HepG2 (cell line): ENCODE measurements around the gene ABHD13. TPM values are rescaled to one million over a fixed set of nuclear protein-coding genes. Genes with fewer than 3 reads are reported as not detected.

ENCODE experiments used
- GMEB1 ChIP-seq: sonication (generic); formaldehyde crosslinking; IDR thresholded peaks from 2 replicates; pipeline ENCODE4 v1.5.1; 2020; ENCODE audit warnings: missing genetic modification reagents, mild to moderate bottlenecking, borderline replicate concordance
- KIAA2018 ChIP-seq: sonication (generic); formaldehyde crosslinking; IDR thresholded peaks from 2 replicates; pipeline ENCODE4 v1.5.0; 2020; ENCODE audit warnings: mild to moderate bottlenecking, missing genetic modification reagents, borderline replicate concordance
- KLF16 ChIP-seq, 2 experiments: sonication (generic) in 1 of 2; formaldehyde crosslinking in 1 of 2; IDR thresholded peaks; 2 replicates each; pipeline versions ENCODE4 v1.6.1 to v1.8.0; 2016 to 2023; ENCODE audit warnings: missing genetic modification reagents in 2 of 2, missing compliant biosample characterization in 1 of 2
- NFAT5 ChIP-seq: sonication (generic); formaldehyde crosslinking; IDR thresholded peaks from 2 replicates; pipeline ENCODE4 v1.4.0; 2020; ENCODE audit warnings: missing genetic modification reagents
- PRDM10 ChIP-seq: sonication (generic); formaldehyde crosslinking; IDR thresholded peaks from 2 replicates; pipeline ENCODE4 v1.4.0; 2020; ENCODE audit warnings: low read depth, missing genetic modification reagents
- ZNF720 ChIP-seq: sonication (generic); formaldehyde crosslinking; IDR thresholded peaks from 2 replicates; pipeline ENCODE4 v1.4.0; 2020; ENCODE audit warnings: missing genetic modification reagents
- ZSCAN9 ChIP-seq: IDR thresholded peaks from 2 replicates; pipeline ENCODE4 v1.6.1; 2016; ENCODE audit warnings: borderline replicate concordance
- polyA plus RNA-seq, 8 experiments: library from polyadenylated mRNA; depleted of rRNA in 3 of 8; stranded (reverse) in 7 of 8; unstranded in 1 of 8; fragments of >200 nt; fragmentation: Illumina TruSeq in 4 of 8; extraction: Trizol in 4 of 8; gene quantifications; 2 replicates each; pipeline versions ENCODE4 v1.2.1 to v1.2.3, GENCODE V29; 2011 to 2016; ENCODE audit warnings: low read depth in 4 of 8, missing spikeins in 1 of 8, mixed read lengths in 1 of 8; ENCODE audit not compliant: insufficient read depth in 1 of 8
- total RNA-seq, 5 experiments: library from RNA; depleted of rRNA; stranded (reverse); fragments of >200 nt; fragmentation: Illumina TruSeq; extraction: Trizol; gene quantifications; 2 replicates each; pipeline ENCODE4 v1.2.3, GENCODE V29; 2016; ENCODE audit warnings: low read depth in 1 of 5

Gene ABHD13
- total and polyA plus RNA-seq, 2 of the 13 experiments (the other 11 are each of a cell fraction or from before 2014, with no cell fraction given): 4.3 to 6.2 TPM

GRCh38 chr13:108218044-108218974 lies at the start of gene ABHD13 (continued):
- TF ChIP-seq NFAT5 (0 out of 2 replicates have a peak, but pooled peaks have one; percentile 22), ZSCAN9 (CRISPR knock-in tag) (no peak), PRDM10 (CRISPR knock-in tag) (peak; percentile 60; the same call in 1 of the 2 replicates), KIAA2018 (CRISPR knock-in tag) (no peak), ZNF720 (CRISPR knock-in tag) (no peak), GMEB1 (CRISPR knock-in tag) (0 out of 2 replicates have a peak, but pooled peaks have one; percentile 61), KLF16 (CRISPR knock-in tag; IDR thresholded peaks at IDR 0.05) (peak in 1 of 2 experiments; percentile 85; a peak in 2 of 4 replicates)
